WTC11 (cell line): ENCODE results near the gene SFTA2. TPM values are rescaled to one million over a fixed set of nuclear protein-coding genes. Genes with fewer than 3 reads are reported as not detected.

Experiments
- ATAC-seq: fragments of 200-7000 bp; cut with Tn5 transposase; 2 replicates; pipeline ENCODE4 v1.10.0; 2021; ENCODE audit warnings: mild to moderate bottlenecking, moderate library complexity
- CTCF ChIA-PET: fragments of 300-600 bp; sonication (Branson Sonifier 250); formaldehyde crosslinking; loops from one replicate; lab custom pipeline; 2021; ENCODE audit warnings: antibody characterized with exemption; lab: Charles Lee
- POLR2A ChIA-PET: fragments of 350-600 bp; sonication (Branson Sonifier 250); formaldehyde crosslinking; loops from one replicate; lab custom pipeline; 2021; ENCODE audit warnings: antibody characterized with exemption; lab: Charles Lee
- DNase-seq: peaks from one replicate; pipeline ENCODE4 v3.0.0; 2021; ENCODE audit warnings: low spot score
- H3K27ac Mint-ChIP-seq: 2 replicates; pipeline ENCODE4 v1.8.0; 2021; ENCODE audit warnings: mixed read lengths
- H3K27me3 Mint-ChIP-seq: 2 replicates; pipeline ENCODE4 v1.8.0; 2021; ENCODE audit warnings: low read depth, mild to moderate bottlenecking, moderate library complexity, mixed read lengths
- H3K36me3 Mint-ChIP-seq: 2 replicates; pipeline ENCODE4 v1.8.0; 2021; ENCODE audit warnings: mixed read lengths
- H3K4me1 Mint-ChIP-seq: 2 replicates; pipeline ENCODE4 v1.8.0; 2022; ENCODE audit warnings: mixed read lengths
- H3K4me3 Mint-ChIP-seq: 2 replicates; pipeline ENCODE4 v1.8.0; 2021; ENCODE audit warnings: mild to moderate bottlenecking, moderate library complexity, mixed read lengths
- H3K9me3 Mint-ChIP-seq: 2 replicates; pipeline ENCODE4 v1.8.0; 2021; ENCODE audit warnings: mixed read lengths
- ARID4B ChIP-seq: sonication (generic); formaldehyde crosslinking; IDR thresholded peaks from 2 replicates; pipeline ENCODE4 v1.8.0; 2023; ENCODE audit warnings: missing genetic modification reagents, mild to moderate bottlenecking, borderline replicate concordance
- GTF2I ChIP-seq: fragments of 250-450 bp; sonication (Bioruptor Pico); conservative IDR thresholded peaks from 2 replicates; pipeline ENCODE4 v1.4.0; 2021; ENCODE audit warnings: mild to moderate bottlenecking
- JAZF1 ChIP-seq: fragments of 250-450 bp; sonication (Bioruptor Pico); IDR thresholded peaks from 2 replicates; pipeline ENCODE4 v1.9.0; 2021; ENCODE audit warnings: moderate library complexity, mild to moderate bottlenecking, inconsistent platforms
- MLX ChIP-seq: sonication (generic); formaldehyde crosslinking; IDR thresholded peaks from 2 replicates; pipeline ENCODE4 v1.8.1; 2023; ENCODE audit warnings: mild to moderate bottlenecking, missing genetic modification reagents, moderate library complexity
- NFATC4 ChIP-seq: fragments of 250-450 bp; sonication (Bioruptor Pico); IDR thresholded peaks from 2 replicates; pipeline ENCODE4 v1.9.0; 2021; ENCODE audit warnings: mild to moderate bottlenecking
- NFYB ChIP-seq: sonication (generic); formaldehyde crosslinking; conservative IDR thresholded peaks from 2 replicates; pipeline ENCODE4 v1.8.0; 2022; ENCODE audit warnings: low read depth, missing genetic modification reagents
- PRDM15 ChIP-seq: sonication (generic); formaldehyde crosslinking; IDR thresholded peaks from 2 replicates; pipeline ENCODE4 v1.8.0; 2022; ENCODE audit warnings: missing genetic modification reagents
- USF2 ChIP-seq: sonication (generic); formaldehyde crosslinking; IDR thresholded peaks from 2 replicates; pipeline ENCODE4 v1.8.1; 2023; ENCODE audit warnings: mild to moderate bottlenecking, missing genetic modification reagents, moderate library complexity
- ZBTB21 ChIP-seq: sonication (generic); formaldehyde crosslinking; IDR thresholded peaks from 2 replicates; pipeline ENCODE4 v1.8.1; 2023; ENCODE audit warnings: mild to moderate bottlenecking, missing genetic modification reagents, borderline replicate concordance
- total RNA-seq: library from RNA; stranded (reverse); gene quantifications from 3 replicates; pipeline ENCODE4 v1.2.3, GENCODE V29; 2021
- TF ChIP-seq, protein P1 (sequence below): sonication (generic); formaldehyde crosslinking; IDR thresholded peaks from 2 replicates; pipeline ENCODE4 v1.8.1; 2023; ENCODE audit warnings: mild to moderate bottlenecking, missing genetic modification reagents, borderline replicate concordance
- TF ChIP-seq, protein P2 (sequence below): sonication (generic); formaldehyde crosslinking; IDR thresholded peaks from 2 replicates; pipeline ENCODE4 v1.8.1; 2022; ENCODE audit warnings: missing genetic modification reagents, borderline replicate concordance

The SFTA2 gene
- total RNA-seq, 1 experiment from 2014 or later, result not detected

- TF ChIP-seq ARID4B (CRISPR knock-in tag), result no peak
Observed at GRCh38 chr6:30939473-30939872, 7.5 kb upstream of the SFTA2 start (continued).

DNA sequence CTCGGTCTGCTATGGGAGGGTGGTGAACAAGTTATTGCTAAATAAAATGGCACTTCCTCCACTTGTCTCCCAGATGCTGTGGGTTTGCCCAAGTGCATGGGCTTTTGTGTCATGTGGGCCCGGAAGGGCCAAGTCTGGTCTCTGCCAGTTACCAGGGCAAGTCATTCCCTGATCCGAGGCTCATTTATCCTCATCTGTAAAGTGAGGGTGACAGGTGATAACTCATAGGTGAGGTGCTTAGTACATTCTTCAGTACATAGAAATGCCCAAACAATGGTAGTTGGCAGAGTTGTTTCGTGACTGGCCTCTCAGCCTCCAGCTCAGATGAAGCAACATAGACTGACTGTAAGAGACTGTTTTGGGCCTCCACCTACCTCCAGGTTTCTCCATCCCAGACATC lies 6.8 kb upstream of the SFTA2 start:
- ATAC-seq (no peak), DNase-seq (no peak)
- TF ChIP-seq USF2 (CRISPR knock-in tag) (no peak), GTF2I (CRISPR knock-in tag) (no peak), JAZF1 (CRISPR knock-in tag) (no peak), NFATC4 (CRISPR knock-in tag) (no peak), MLX (CRISPR knock-in tag) (no peak), ZBTB21 (CRISPR knock-in tag) (no peak), PRDM15 (CRISPR knock-in tag) (no peak), NFYB (CRISPR knock-in tag) (no peak)
- TF ChIP-seq, protein P1, sequence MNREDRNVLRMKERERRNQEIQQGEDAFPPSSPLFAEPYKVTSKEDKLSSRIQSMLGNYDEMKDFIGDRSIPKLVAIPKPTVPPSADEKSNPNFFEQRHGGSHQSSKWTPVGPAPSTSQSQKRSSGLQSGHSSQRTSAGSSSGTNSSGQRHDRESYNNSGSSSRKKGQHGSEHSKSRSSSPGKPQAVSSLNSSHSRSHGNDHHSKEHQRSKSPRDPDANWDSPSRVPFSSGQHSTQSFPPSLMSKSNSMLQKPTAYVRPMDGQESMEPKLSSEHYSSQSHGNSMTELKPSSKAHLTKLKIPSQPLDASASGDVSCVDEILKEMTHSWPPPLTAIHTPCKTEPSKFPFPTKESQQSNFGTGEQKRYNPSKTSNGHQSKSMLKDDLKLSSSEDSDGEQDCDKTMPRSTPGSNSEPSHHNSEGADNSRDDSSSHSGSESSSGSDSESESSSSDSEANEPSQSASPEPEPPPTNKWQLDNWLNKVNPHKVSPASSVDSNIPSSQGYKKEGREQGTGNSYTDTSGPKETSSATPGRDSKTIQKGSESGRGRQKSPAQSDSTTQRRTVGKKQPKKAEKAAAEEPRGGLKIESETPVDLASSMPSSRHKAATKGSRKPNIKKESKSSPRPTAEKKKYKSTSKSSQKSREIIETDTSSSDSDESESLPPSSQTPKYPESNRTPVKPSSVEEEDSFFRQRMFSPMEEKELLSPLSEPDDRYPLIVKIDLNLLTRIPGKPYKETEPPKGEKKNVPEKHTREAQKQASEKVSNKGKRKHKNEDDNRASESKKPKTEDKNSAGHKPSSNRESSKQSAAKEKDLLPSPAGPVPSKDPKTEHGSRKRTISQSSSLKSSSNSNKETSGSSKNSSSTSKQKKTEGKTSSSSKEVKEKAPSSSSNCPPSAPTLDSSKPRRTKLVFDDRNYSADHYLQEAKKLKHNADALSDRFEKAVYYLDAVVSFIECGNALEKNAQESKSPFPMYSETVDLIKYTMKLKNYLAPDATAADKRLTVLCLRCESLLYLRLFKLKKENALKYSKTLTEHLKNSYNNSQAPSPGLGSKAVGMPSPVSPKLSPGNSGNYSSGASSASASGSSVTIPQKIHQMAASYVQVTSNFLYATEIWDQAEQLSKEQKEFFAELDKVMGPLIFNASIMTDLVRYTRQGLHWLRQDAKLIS (CRISPR knock-in tag), result no peak
- TF ChIP-seq, protein P2, sequence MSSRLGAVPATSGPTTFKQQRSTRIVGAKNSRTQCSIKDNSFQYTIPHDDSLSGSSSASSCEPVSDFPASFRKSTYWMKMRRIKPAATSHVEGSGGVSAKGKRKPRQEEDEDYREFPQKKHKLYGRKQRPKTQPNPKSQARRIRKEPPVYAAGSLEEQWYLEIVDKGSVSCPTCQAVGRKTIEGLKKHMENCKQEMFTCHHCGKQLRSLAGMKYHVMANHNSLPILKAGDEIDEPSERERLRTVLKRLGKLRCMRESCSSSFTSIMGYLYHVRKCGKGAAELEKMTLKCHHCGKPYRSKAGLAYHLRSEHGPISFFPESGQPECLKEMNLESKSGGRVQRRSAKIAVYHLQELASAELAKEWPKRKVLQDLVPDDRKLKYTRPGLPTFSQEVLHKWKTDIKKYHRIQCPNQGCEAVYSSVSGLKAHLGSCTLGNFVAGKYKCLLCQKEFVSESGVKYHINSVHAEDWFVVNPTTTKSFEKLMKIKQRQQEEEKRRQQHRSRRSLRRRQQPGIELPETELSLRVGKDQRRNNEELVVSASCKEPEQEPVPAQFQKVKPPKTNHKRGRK (CRISPR knock-in tag), result no peak
- Mint-ChIP-seq H3K9me3 (no peaks in the 10 kb centered on the region), H3K4me1 (peaks cover 39% of the 10 kb centered on the region), H3K27ac (no peak overlapping the region), H3K36me3 (no peaks in the 10 kb centered on the region), H3K27me3 (no peaks in the 10 kb centered on the region; the same call in 1 of the 2 replicates), H3K4me3 (no peak overlapping the region)
- ChIA-PET POLR2A (no interaction called here), CTCF (interaction anchor here (0.9 to 2.5 kb wide), 2 partner anchors 132 to 149 kb away, joined by 4 to 11 read pairs; no protein-coding TSS in a partner anchor)
